Endothelial cell of umbilical vein (primary cell): ENCODE measurements around the gene CMIP. TPM values are rescaled to one million over a fixed set of nuclear protein-coding genes. Genes with fewer than 3 reads are reported as not detected.

Experiments used
- BruUV-seq: library from RNA; stranded (reverse); fragments of 400-500 nt; replicated peaks from 2 replicates; lab custom pipeline; 2021; lab: Mats Ljungman, UMichigan
- CTCF ChIA-PET: fragments of 300-600, 350-600 bp; sonication (Branson Sonifier 250); formaldehyde crosslinking; loops from one replicate; lab custom pipeline; 2021; ENCODE audit warnings: antibody characterized with exemption, inconsistent platforms; lab: Charles Lee
- POLR2A ChIA-PET: fragments of 300-600, 350-600 bp; sonication (Branson Sonifier 250); formaldehyde crosslinking; loops from one replicate; lab custom pipeline; 2021; ENCODE audit warnings: antibody characterized with exemption, inconsistent platforms; lab: Charles Lee
- DNase-seq: peaks from one replicate; pipeline ENCODE4 v3.0.0-alpha.2; 2011; ENCODE audit warnings: low read depth, low spot score
- FAIRE-seq: peaks from 2 replicates; lab custom pipeline; 2011; peaks lifted over from hg19 to GRCh38; lab: Jason Lieb, UNC
- H2AFZ ChIP-seq: 2 replicates; pipeline ENCODE4 v1.6.0; 2012; ENCODE audit warnings: low read depth, low read length, control low read depth, inconsistent platforms
- H3K27ac ChIP-seq: 2 replicates; pipeline ENCODE4 v1.5.1; 2011; ENCODE audit warnings: low read depth, mild to moderate bottlenecking, control low read depth, low read length, moderate library complexity; ENCODE audit not compliant: insufficient read depth
- H3K27me3 ChIP-seq, 2 experiments: 2 replicates each; pipeline versions ENCODE4 v1.6.0 to v1.6.1; 2011; ENCODE audit warnings: low read length in 2 of 2, mixed read lengths in 1 of 2; ENCODE audit not compliant: control insufficient read depth in 2 of 2, insufficient read depth in 2 of 2
- H3K36me3 ChIP-seq, 2 experiments: 2 replicates in 1 of 2; 3 replicates in 1 of 2; pipeline ENCODE4 v1.5.1; 2011; ENCODE audit warnings: low read length in 2 of 2, mild to moderate bottlenecking in 1 of 2, moderate library complexity in 1 of 2; ENCODE audit not compliant: control insufficient read depth in 2 of 2, insufficient read depth in 2 of 2; ENCODE audit errors: extremely low read depth in 1 of 2
- H3K4me1 ChIP-seq: 3 replicates; pipeline ENCODE4 v1.5.1; 2011; ENCODE audit warnings: mild to moderate bottlenecking, low read length; ENCODE audit not compliant: control insufficient read depth, insufficient read depth; ENCODE audit errors: extremely low read depth
- H3K4me2 ChIP-seq: 2 replicates; pipeline ENCODE4 v1.6.1; 2011; ENCODE audit warnings: low read length, control low read depth, mixed read lengths; ENCODE audit not compliant: insufficient read depth
- H3K4me3 ChIP-seq, 3 experiments: fragments of 200-600 bp in 1 of 3; sonication (generic), shearing (Covaris generic) in 1 of 3; replicated peaks in 1 of 3; 2 replicates each; pipeline ENCODE4 v1.5.1; 2011 to 2016; ENCODE audit warnings: control low read depth in 3 of 3, low read length in 3 of 3, mild to moderate bottlenecking in 2 of 3, inconsistent platforms in 1 of 3, low read depth in 1 of 3, moderate library complexity in 1 of 3; ENCODE audit not compliant: insufficient read depth in 1 of 3
- H3K79me2 ChIP-seq: 2 replicates; pipeline ENCODE4 v1.6.0; 2012; ENCODE audit warnings: low read length, inconsistent platforms; ENCODE audit not compliant: control insufficient read depth, insufficient read depth
- H3K9ac ChIP-seq: replicated peaks from 2 replicates; pipeline ENCODE3; 2011; ENCODE audit warnings: low read length, control low read depth; ENCODE audit not compliant: insufficient read depth; ENCODE audit errors: extremely low read depth
- H3K9me1 ChIP-seq: replicated peaks from 3 replicates; pipeline ENCODE4 v1.6.0; 2011; ENCODE audit warnings: mild to moderate bottlenecking, low read length; ENCODE audit not compliant: control insufficient read depth, insufficient read depth; ENCODE audit errors: extremely low read depth
- H3K9me3 ChIP-seq: replicated peaks from 2 replicates; pipeline ENCODE4 v1.5.1; 2012; ENCODE audit warnings: low read length, inconsistent platforms; ENCODE audit not compliant: control insufficient read depth, insufficient read depth
- H4K20me1 ChIP-seq: replicated peaks from 2 replicates; pipeline ENCODE3; 2011; ENCODE audit warnings: mild to moderate bottlenecking, low read length; ENCODE audit not compliant: control insufficient read depth, insufficient read depth; ENCODE audit errors: extremely low read depth
- CTCF ChIP-seq, 2 donors: IDR thresholded peaks; 1 replicate in 1 of 2; 2 replicates in 1 of 2; pipeline ENCODE4 v1.5.1; 2011; ENCODE audit warnings: low read length in 2 of 2, mild to moderate bottlenecking in 2 of 2, moderate library complexity in 2 of 2, control low read depth in 1 of 2, inconsistent platforms in 1 of 2, low read depth in 1 of 2; ENCODE audit not compliant: insufficient read depth in 1 of 2; ENCODE audit errors: extremely low read depth in 1 of 2
- FOS ChIP-seq: IDR thresholded peaks from 2 replicates; pipeline ENCODE4 v1.6.1; 2011; ENCODE audit warnings: mild to moderate bottlenecking, low read length, moderate library complexity, borderline replicate concordance; ENCODE audit not compliant: insufficient read depth
- GATA2 ChIP-seq: IDR thresholded peaks from 2 replicates; pipeline ENCODE4 v1.7.0; 2011; ENCODE audit warnings: low read depth, mild to moderate bottlenecking, moderate library complexity, mixed read lengths, low read length; ENCODE audit not compliant: insufficient read length, insufficient read depth
- JUN ChIP-seq: IDR thresholded peaks from 2 replicates; pipeline ENCODE4 v1.6.1; 2011; ENCODE audit warnings: borderline replicate concordance, low read depth; ENCODE audit not compliant: insufficient read length, insufficient read depth
- MAX ChIP-seq: IDR thresholded peaks from 2 replicates; pipeline ENCODE4 v1.6.1; 2011; ENCODE audit not compliant: insufficient read depth, insufficient read length
- MYC ChIP-seq: IDR thresholded peaks from one replicate; pipeline ENCODE4 v1.6.1; 2011; ENCODE audit warnings: mild to moderate bottlenecking, low read depth, low read length
- POLR2A ChIP-seq: IDR thresholded peaks from 2 replicates; pipeline ENCODE4 v1.6.1; 2012; ENCODE audit warnings: low read depth, mild to moderate bottlenecking, control low read depth, low read length
- dilution Hi-C: fragments of 300-500 bp; cut with MboI; formaldehyde crosslinking; loops from one replicate; pipeline ENCODE4 v1.15.0; 2019; ENCODE audit warnings: low sequenced_read_pairs; ENCODE audit not compliant: extremely low pct_ligation_motif_present
- intact Hi-C: fragments of 100-400 bp; cut with micrococcal nuclease; formaldehyde crosslinking; loops from one replicate; pipeline ENCODE4 v1.10.0; 2022
- polyA plus RNA-seq, 4 experiments: library from polyadenylated mRNA; depleted of rRNA in 3 of 4; stranded (reverse) in 3 of 4; unstranded in 1 of 4; fragments of >200 nt; gene quantifications; 2 replicates each; pipeline versions ENCODE4 v1.2.1 to v1.2.3, GENCODE V29; 2011 to 2012; ENCODE audit warnings: missing spikeins in 1 of 4
- total RNA-seq: library from RNA; stranded (reverse); gene quantifications from 2 replicates; pipeline ENCODE4 v1.2.3, GENCODE V29; 2021

The CMIP gene
- total and polyA plus RNA-seq, 2 donors (not counting 3 experiments of a cell fraction or from before 2014, with no cell fraction given): 29.0 to 101 TPM

- ChIA-PET CTCF (interaction anchor here (0.7 to 1.3 kb wide), 3 partner anchors 9 to 116 kb away, joined by 3 read pairs; no protein-coding TSS in a partner anchor), POLR2A (interaction anchor here (0.9 kb wide), 1 partner anchor 95 kb away, joined by 3 read pairs; no protein-coding TSS in a partner anchor)
- FAIRE-seq (peak; percentile 96), DNase-seq (peak; percentile 85)
- Histone ChIP-seq H2AFZ (no peak overlapping the region), H3K4me3 (no peak overlapping the region), H3K36me3 (no peaks in the 10 kb centered on the region), H4K20me1 (no peaks in the 10 kb centered on the region), H3K9me3 (no peaks in the 10 kb centered on the region), H3K79me2 (peaks cover 50% of the 10 kb centered on the region), H3K4me2 (peak overlapping the region; percentile 35), H3K9ac (peak overlapping the region; percentile 4), H3K4me1 (peaks cover 57% of the 10 kb centered on the region), H3K9me1 (no peaks in the 10 kb centered on the region), H3K27me3 (no peaks in the 10 kb centered on the region), H3K27ac (peak overlapping the region; percentile 46)
- TF ChIP-seq JUN: no peak
- TF ChIP-seq GATA2: no peak
- TSS peak; percentile 19 for BruUV-seq
- intact Hi-C loops (loop anchor here (1.0 to 5.0 kb wide), 2 partner anchors 10 to 41 kb away; no protein-coding TSS in a partner anchor), dilution Hi-C loops (no loop called here)
Measured at GRCh38 chr16:81500833-81501521, 56.4 kb downstream of the CMIP start.

- Histone ChIP-seq H3K27ac (peak overlapping the region; percentile 56), H3K4me1 (peaks cover 44% of the 10 kb centered on the region), H3K9ac (no peak overlapping the region), H3K36me3 (no peaks in the 10 kb centered on the region), H2AFZ (no peak overlapping the region), H3K79me2 (peaks cover 38% of the 10 kb centered on the region), H3K9me1 (no peaks in the 10 kb centered on the region), H3K4me3 (no peak overlapping the region), H3K9me3 (no peaks in the 10 kb centered on the region), H3K4me2 (no peak overlapping the region), H4K20me1 (no peaks in the 10 kb centered on the region), H3K27me3 (no peaks in the 10 kb centered on the region)
- intact Hi-C loops: loop anchor here (5.0 kb wide), 1 partner anchor 40 kb away; no protein-coding TSS in a partner anchor
- FAIRE-seq (peak; percentile 85), DNase-seq (peak; percentile 89)
- CTCF ChIA-PET: no interaction called here
- TF ChIP-seq MAX (peak; percentile 61), MYC (no peak), FOS (no peak), CTCF (IDR thresholded peaks at IDR 0.05; ENCODE audit: extremely low read depth in 1 of 2, insufficient read depth in 1 of 2, low read depth in 1 of 2, low read length in 2 of 2) (no peak), POLR2A (no peak), JUN (peak; percentile 9)
- dilution Hi-C loops: no loop called here
- no TSS peak for BruUV-seq
- POLR2A ChIA-PET: no interaction called here
Measured at GRCh38 chr16:81502396-81503070, 57.9 kb downstream of the CMIP start.
